Muscle layer of duodenum (tissue), 2 donors: ENCODE results near the gene MGMT.
A peak's percentile ranks its signal among the peaks of the same experiment; 100 is the strongest.

ENCODE experiments used
- H3K27ac ChIP-seq: one replicate; pipeline ENCODE4 v1.7.0; 2013; ENCODE audit warnings: mild to moderate bottlenecking, low read length
- H3K27me3 ChIP-seq: one replicate; pipeline ENCODE4 v1.7.0; 2013; ENCODE audit warnings: low read depth, mild to moderate bottlenecking, control low read depth, low read length
- H3K36me3 ChIP-seq, 2 donors: one replicate each; pipeline ENCODE4 v1.7.0; 2013; ENCODE audit warnings: low read length in 2 of 2, control low read depth in 1 of 2, mild to moderate bottlenecking in 1 of 2; ENCODE audit not compliant: insufficient read depth in 2 of 2, control insufficient read depth in 1 of 2
- H3K4me1 ChIP-seq, 2 donors: one replicate each; pipeline ENCODE4 v1.7.0; 2013; ENCODE audit warnings: low read length in 2 of 2, mild to moderate bottlenecking in 2 of 2, control low read depth in 1 of 2, moderate library complexity in 1 of 2; ENCODE audit not compliant: insufficient read depth in 2 of 2, control insufficient read depth in 1 of 2
- H3K4me3 ChIP-seq, 2 donors: one replicate each; pipeline ENCODE4 v1.7.0; 2013; ENCODE audit warnings: low read length in 2 of 2, low read depth in 1 of 2, mild to moderate bottlenecking in 1 of 2
- H3K9me3 ChIP-seq, 2 donors: one replicate each; pipeline ENCODE4 v1.7.0; 2013; ENCODE audit warnings: low read length in 2 of 2, control low read depth in 1 of 2, mild to moderate bottlenecking in 1 of 2; ENCODE audit not compliant: control insufficient read depth in 1 of 2
- donor health status: healthy.

The MGMT gene

GRCh38 chr10:129522041-129522585 is 55.1 kb downstream of the MGMT start:
- no peak overlapping the region for H3K4me3 ChIP-seq

DNA sequence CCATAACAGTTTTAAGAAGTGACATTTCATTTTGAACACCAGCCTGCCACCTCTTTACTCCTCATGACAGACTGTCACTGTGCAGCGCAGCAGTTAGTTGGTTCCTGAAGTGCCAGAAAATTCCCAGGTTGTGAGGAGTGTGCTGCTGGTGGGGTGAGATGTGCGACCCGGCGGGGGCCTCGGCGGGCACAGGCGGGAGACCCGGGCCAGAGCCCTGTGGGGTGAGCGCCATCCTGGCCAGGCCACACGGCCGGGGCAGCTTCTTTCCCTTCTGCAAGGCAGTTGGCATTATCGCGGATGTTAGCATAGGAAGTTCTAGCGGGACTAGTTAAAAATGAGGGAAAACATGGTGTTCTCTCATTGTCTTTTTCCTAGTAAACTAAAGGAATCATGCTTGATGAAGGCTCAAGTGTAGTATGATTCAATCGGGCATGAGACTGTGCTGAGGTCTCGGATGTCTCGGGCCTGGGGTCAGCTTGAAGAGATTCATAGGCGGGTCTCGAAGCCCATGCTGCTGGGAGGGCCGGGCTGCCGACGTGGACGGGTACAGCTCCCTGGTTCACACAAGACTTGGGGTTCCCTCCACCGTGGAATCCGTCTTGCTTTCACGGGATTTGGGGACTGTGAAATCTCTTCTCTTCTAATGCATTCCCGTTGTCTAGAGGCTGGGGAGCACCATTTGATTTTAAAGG is 56.1 kb downstream of the MGMT start:
- no peaks in the 10 kb centered on the region for H3K27me3 ChIP-seq
- H3K4me1 ChIP-seq = peaks cover 0 to 12% of the 10 kb centered on the region in 2 donors
- no peak overlapping the region for H3K4me3 ChIP-seq
- no peaks in the 10 kb centered on the region for H3K36me3 ChIP-seq
- no peak overlapping the region for H3K27ac ChIP-seq
- no peaks in the 10 kb centered on the region for H3K9me3 ChIP-seq

More at GRCh38 chr10:129522041-129522585, 55.1 kb downstream of the MGMT start:
- Histone ChIP-seq H3K4me1 (peaks cover 0 to 12% of the 10 kb centered on the region in 2 donors), H3K9me3 (no peaks in the 10 kb centered on the region), H3K27me3 (no peaks in the 10 kb centered on the region), H3K36me3 (no peaks in the 10 kb centered on the region), H3K27ac (no peak overlapping the region)

GRCh38 chr10:129523723-129524316 is 56.8 kb downstream of the MGMT start:
- Histone ChIP-seq H3K27ac (no peak overlapping the region), H3K27me3 (no peaks in the 10 kb centered on the region), H3K36me3 (no peaks in the 10 kb centered on the region), H3K9me3 (no peaks in the 10 kb centered on the region), H3K4me1 (peaks cover 0 to 12% of the 10 kb centered on the region in 2 donors), H3K4me3 (no peak overlapping the region)

GRCh38 chr10:129524936-129525335 is 57.9 kb downstream of the MGMT start:
- Histone ChIP-seq H3K27me3 (no peaks in the 10 kb centered on the region), H3K36me3 (no peaks in the 10 kb centered on the region), H3K4me3 (peak overlapping the region in 1 of 2 donors; percentile 27), H3K27ac (no peak overlapping the region), H3K9me3 (no peaks in the 10 kb centered on the region), H3K4me1 (peaks cover 0 to 12% of the 10 kb centered on the region in 2 donors)

- Histone ChIP-seq H3K4me3 (peak overlapping the region; percentile 4 to 27), H3K27me3 (no peaks in the 10 kb centered on the region), H3K9me3 (no peaks in the 10 kb centered on the region), H3K36me3 (no peaks in the 10 kb centered on the region), H3K27ac (no peak overlapping the region), H3K4me1 (peaks cover 0 to 12% of the 10 kb centered on the region in 2 donors)
Measured at GRCh38 chr10:129525401-129525801, 58.4 kb downstream of the MGMT start.

DNA sequence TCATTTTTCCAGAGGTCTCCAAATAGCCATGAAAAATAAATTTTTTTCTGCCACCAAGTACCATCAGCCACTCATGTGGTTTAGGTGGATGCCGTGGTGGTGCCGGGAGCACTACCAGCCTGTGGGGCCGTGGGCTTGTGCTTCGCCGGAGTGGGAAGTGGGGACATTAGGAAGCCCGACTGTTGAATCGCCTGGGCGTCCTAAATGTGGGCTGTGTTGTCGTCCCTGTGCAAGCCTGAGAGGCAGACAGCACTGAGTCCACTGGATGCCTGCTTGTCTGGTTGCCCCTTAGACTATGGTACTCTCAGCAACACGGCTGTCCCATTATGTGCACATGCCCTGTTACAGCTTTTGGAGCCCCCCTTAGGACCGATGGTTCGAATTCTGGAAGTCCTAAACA is 59.9 kb downstream of the MGMT start:
- Histone ChIP-seq H3K4me3 (no peak overlapping the region), H3K9me3 (no peaks in the 10 kb centered on the region), H3K4me1 (peaks cover 0 to 14% of the 10 kb centered on the region in 2 donors), H3K36me3 (no peaks in the 10 kb centered on the region), H3K27ac (no peak overlapping the region), H3K27me3 (no peaks in the 10 kb centered on the region)

DNA sequence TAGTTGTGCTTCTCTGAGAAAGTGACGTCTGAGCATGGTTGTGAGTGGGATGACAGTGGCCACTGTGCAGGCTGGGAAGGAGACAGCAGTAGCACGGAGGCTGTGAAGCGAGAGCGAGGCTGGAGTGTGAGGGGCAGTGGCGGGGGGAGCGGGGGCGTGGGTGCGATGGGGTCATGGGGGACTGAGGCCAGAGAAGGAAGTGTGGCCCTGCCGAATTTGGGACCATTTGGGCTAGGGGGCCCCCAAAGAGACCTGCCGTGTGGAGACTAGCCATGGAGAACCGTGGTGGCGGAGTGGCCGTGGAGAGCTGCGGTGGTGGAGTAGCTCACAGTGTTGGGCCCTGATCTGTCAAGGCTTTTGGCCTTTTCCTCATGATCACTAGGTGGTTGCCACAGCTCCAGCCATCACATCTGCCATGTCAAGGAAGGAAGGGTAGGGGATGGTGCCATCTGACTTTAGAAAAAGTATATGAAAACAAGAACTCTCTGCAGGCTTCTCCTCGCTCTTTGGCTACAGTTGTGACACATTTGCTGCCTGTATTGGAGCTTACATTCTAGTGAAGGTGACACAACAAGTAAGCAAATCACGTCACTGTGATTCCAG is 61.4 kb downstream of the MGMT start:
- Histone ChIP-seq H3K27ac (no peak overlapping the region), H3K27me3 (no peaks in the 10 kb centered on the region), H3K9me3 (no peaks in the 10 kb centered on the region), H3K36me3 (no peaks in the 10 kb centered on the region), H3K4me3 (no peak overlapping the region), H3K4me1 (peaks cover 0 to 18% of the 10 kb centered on the region in 2 donors)

DNA sequence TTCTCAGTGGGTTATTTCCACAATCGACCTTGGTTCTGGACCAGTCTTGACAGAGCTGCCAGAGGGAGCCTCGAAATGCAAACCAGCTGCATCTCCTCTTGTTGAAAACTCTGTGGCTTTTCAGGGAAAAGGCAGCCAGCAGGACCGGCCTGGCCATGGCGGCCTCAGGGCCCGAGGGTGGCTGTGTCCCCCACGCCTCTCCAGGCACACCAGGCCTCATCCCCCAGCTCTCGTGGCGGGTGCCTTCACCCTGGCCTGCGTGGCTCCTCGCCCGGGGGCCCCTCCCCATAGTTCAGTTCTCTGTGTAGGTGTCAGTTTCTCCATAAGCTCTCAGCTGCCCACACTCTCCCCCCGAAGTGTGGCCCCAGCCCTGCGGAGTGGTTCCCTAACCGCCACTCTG is 63.5 kb downstream of the MGMT start:
- H3K9me3 ChIP-seq = no peaks in the 10 kb centered on the region
- H3K27ac ChIP-seq = no peak overlapping the region
- peaks cover 0 to 11% of the 10 kb centered on the region in 2 donors for H3K4me1 ChIP-seq
- H3K4me3 ChIP-seq = no peak overlapping the region
- no peaks in the 10 kb centered on the region for H3K27me3 ChIP-seq
- no peaks in the 10 kb centered on the region for H3K36me3 ChIP-seq

DNA sequence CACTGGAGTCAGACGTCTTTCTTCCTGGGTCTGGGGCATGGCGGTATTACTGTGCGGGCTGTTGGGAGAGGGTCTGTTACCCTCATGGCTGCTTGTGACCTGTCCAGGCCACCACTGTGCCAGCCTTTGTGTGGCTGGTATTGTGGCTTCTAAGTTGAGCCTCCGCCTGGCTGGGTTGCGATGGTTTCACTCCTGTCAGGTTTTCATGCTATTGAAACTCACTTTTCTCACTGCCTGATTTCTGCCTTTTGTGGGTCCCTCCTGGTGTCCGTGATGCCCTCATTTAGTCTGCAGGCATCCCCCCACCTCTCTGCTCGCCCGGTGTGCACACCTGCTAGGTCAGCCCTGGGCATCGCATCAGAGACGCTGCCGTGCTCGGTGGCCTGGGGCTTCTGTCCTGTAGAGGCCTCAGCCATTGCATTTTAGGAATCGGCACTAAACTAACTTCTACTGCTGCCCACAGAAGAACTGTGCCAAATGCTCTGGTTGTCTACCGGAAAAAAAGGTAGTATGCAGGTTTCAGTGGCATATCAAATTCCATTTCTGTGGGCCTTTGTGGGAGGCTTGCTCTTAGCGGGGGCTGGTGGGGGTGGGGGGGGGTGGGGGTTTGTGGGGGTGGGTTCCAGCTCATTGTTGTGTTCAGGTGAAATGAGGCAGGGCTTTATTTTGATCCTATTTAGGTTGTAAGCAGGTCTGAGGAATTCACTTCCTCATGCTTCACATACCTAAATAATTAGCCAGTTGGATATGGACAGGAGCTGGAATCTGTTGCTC is 64.3 kb downstream of the MGMT start:
- Histone ChIP-seq H3K4me3 (no peak overlapping the region), H3K27me3 (no peaks in the 10 kb centered on the region), H3K9me3 (no peaks in the 10 kb centered on the region), H3K27ac (no peak overlapping the region), H3K36me3 (peaks cover 2 to 4% of the 10 kb centered on the region in 2 donors), H3K4me1 (peaks cover 0 to 6% of the 10 kb centered on the region in 2 donors)

- no peak overlapping the region for H3K4me3 ChIP-seq
- no peaks in the 10 kb centered on the region for H3K9me3 ChIP-seq
- H3K27me3 ChIP-seq = no peaks in the 10 kb centered on the region
- H3K4me1 ChIP-seq = peaks cover 0 to 6% of the 10 kb centered on the region in 2 donors
- no peak overlapping the region for H3K27ac ChIP-seq
- peaks cover 7 to 8% of the 10 kb centered on the region in 2 donors for H3K36me3 ChIP-seq
Measured at GRCh38 chr10:129531969-129532660, 65.1 kb downstream of the MGMT start.
